Kidney (tissue), 14 donors: ENCODE data around the gene LIN28A. TPM values are rescaled to one million over a fixed set of nuclear protein-coding genes. Genes with fewer than 3 reads are reported as not detected.

ENCODE experiments used
- DNase-seq, 5 donors: peaks; one replicate each; pipeline ENCODE4 v3.0.0-alpha.2; 2013 to 2020
- FAIRE-seq: peaks from 2 replicates; lab custom pipeline; 2012; peaks lifted over from hg19 to GRCh38; lab: Jason Lieb, UNC
- H3K27ac ChIP-seq, 2 donors: one replicate each; pipeline ENCODE4 v1.7.0; 2013; ENCODE audit warnings: low read depth in 2 of 2, low read length in 2 of 2, inconsistent platforms in 1 of 2
- H3K27me3 ChIP-seq: one replicate; pipeline ENCODE4 v1.7.1; 2013; ENCODE audit warnings: low read length, inconsistent platforms; ENCODE audit not compliant: control insufficient read depth, insufficient read depth
- H3K36me3 ChIP-seq, 3 donors: one replicate each; pipeline versions ENCODE4 v1.7.0 to v1.7.1; 2013; ENCODE audit warnings: low read length in 3 of 3, control low read depth in 1 of 3, inconsistent platforms in 1 of 3; ENCODE audit not compliant: insufficient read depth in 3 of 3, control insufficient read depth in 2 of 3
- H3K4me1 ChIP-seq, 3 donors: one replicate each; pipeline versions ENCODE4 v1.7.0 to v1.7.1; 2013; ENCODE audit warnings: low read length in 3 of 3, inconsistent platforms in 1 of 3, low read depth in 1 of 3; ENCODE audit not compliant: control insufficient read depth in 2 of 3, insufficient read depth in 2 of 3
- H3K4me3 ChIP-seq, 3 donors: one replicate each; pipeline versions ENCODE4 v1.7.0 to v1.8.1; 2013; ENCODE audit warnings: low read length in 3 of 3, control low read depth in 1 of 3, inconsistent platforms in 1 of 3
- H3K9ac ChIP-seq, 3 donors: one replicate each; pipeline versions ENCODE4 v1.7.0 to v1.7.1; 2013; ENCODE audit warnings: low read length in 3 of 3, control low read depth in 1 of 3, inconsistent platforms in 1 of 3
- H3K9me3 ChIP-seq, 3 donors: one replicate each; pipeline versions ENCODE4 v1.7.0 to v1.7.1; 2013; ENCODE audit warnings: low read length in 3 of 3, control low read depth in 1 of 3, inconsistent platforms in 1 of 3; ENCODE audit not compliant: control insufficient read depth in 2 of 3, insufficient read depth in 1 of 3
- CTCF ChIP-seq: IDR thresholded peaks from 3 replicates; pipeline ENCODE4 v1.5.1; 2012; ENCODE audit warnings: mild to moderate bottlenecking, moderate library complexity, borderline replicate concordance; ENCODE audit not compliant: insufficient read depth; ENCODE audit errors: extremely low read depth
- intact Hi-C: fragments of 100-400 bp; cut with DNase I; formaldehyde crosslinking; loops from one replicate; pipeline ENCODE4 v1.11.1; 2022
- polyA plus RNA-seq: library from polyadenylated mRNA; stranded (reverse); fragments of 350-450 nt; fragmentation: Illumina TruSeq; extraction: RNeasy Lipid Tissue Mini Kit (QIAGEN cat#74804); gene quantifications from one replicate; pipeline ENCODE4 v1.2.3, GENCODE V29; 2014; ENCODE audit warnings: low read depth, low replicate concordance; ENCODE audit not compliant: insufficient read depth
- total RNA-seq: library from RNA; stranded (reverse); fragmentation: NEBNext Ultra II Directional; extraction: Animal tissue kit (Norgen Biotek cat#: 25700); gene quantifications from one replicate; pipeline ENCODE4 v1.2.1, GENCODE V29; 2021
- donor health status: control.
- donor health status: control.
- donor health status: control.
- donor health status: control.
- donor health status: control.
- donor health status: DM: yes; HTN: yes; CAD: no.
- donor health status: Normal renal cell carcinoma (clear cell type).

LIN28A gene
- total and polyA plus RNA-seq, 2 donors from 2014 or later = not detected

- H3K27me3 ChIP-seq = no peaks in the 10 kb centered on the region
- H3K36me3 ChIP-seq = peaks cover 11 to 35% (median 12%) of the 10 kb centered on the region in 3 donors
- H3K4me1 ChIP-seq = peaks cover 3 to 11% (median 10%) of the 10 kb centered on the region in 3 donors
- H3K4me3 ChIP-seq = no peak overlapping the region
- DNase-seq (no peak), FAIRE-seq (no peak)
- no peak overlapping the region for H3K27ac ChIP-seq
- no peak overlapping the region for H3K9ac ChIP-seq
- TF ChIP-seq CTCF = no peak
- no peaks in the 10 kb centered on the region for H3K9me3 ChIP-seq
- intact Hi-C loops = no loop called here
Observed at GRCh38 chr1:26477446-26478152, 67.0 kb downstream of the LIN28A start.

- no peak for TF ChIP-seq CTCF
- Histone ChIP-seq H3K9me3 (no peaks in the 10 kb centered on the region), H3K27ac (no peak overlapping the region), H3K27me3 (no peaks in the 10 kb centered on the region), H3K4me3 (no peak overlapping the region), H3K9ac (no peak overlapping the region), H3K36me3 (peaks cover 11 to 35% (median 12%) of the 10 kb centered on the region in 3 donors), H3K4me1 (peaks cover 3 to 11% (median 10%) of the 10 kb centered on the region in 3 donors)
- FAIRE-seq (no peak), DNase-seq (no peak)
- intact Hi-C loops = no loop called here
Observed at GRCh38 chr1:26478159-26478558, 67.5 kb downstream of the LIN28A start.

- DNase-seq (no peak), FAIRE-seq (no peak)
- H3K9me3 ChIP-seq = no peaks in the 10 kb centered on the region
- H3K9ac ChIP-seq = no peak overlapping the region
- TF ChIP-seq CTCF = no peak
- no peak overlapping the region for H3K4me3 ChIP-seq
- H3K27me3 ChIP-seq = no peaks in the 10 kb centered on the region
- peaks cover 0 to 3% (median 1%) of the 10 kb centered on the region in 3 donors for H3K4me1 ChIP-seq
- peaks cover 8 to 27% (median 12%) of the 10 kb centered on the region in 3 donors for H3K36me3 ChIP-seq
- intact Hi-C loops = no loop called here
- no peak overlapping the region for H3K27ac ChIP-seq
Observed at GRCh38 chr1:26478988-26479387, 68.4 kb downstream of the LIN28A start.

Other genes starting within 250 kb of the LIN28A start
- not detected for gene C1orf232, start 241.9 kb upstream of the LIN28A start, total RNA-seq
- not detected for gene C1orf232, start 241.9 kb upstream of the LIN28A start, polyA plus RNA-seq
- 22.4 TPM for gene ZNF593, start 240.9 kb upstream of the LIN28A start, total RNA-seq
- 93.2 TPM for gene ZNF593, start 240.9 kb upstream of the LIN28A start, polyA plus RNA-seq
- not detected for gene ZNF593OS, start 239.0 kb upstream of the LIN28A start, total RNA-seq
- gene ZNF593OS, start 239.0 kb upstream of the LIN28A start, polyA plus RNA-seq = not detected
- 19.7 TPM for gene CNKSR1, start 233.3 kb upstream of the LIN28A start, total RNA-seq
- 8.8 TPM for gene CNKSR1, start 233.3 kb upstream of the LIN28A start, polyA plus RNA-seq
- gene CATSPER4, start 220.2 kb upstream of the LIN28A start, total RNA-seq = not detected
- gene CATSPER4, start 220.2 kb upstream of the LIN28A start, polyA plus RNA-seq = not detected
- 8.5 TPM for gene CEP85, start 176.6 kb upstream of the LIN28A start, total RNA-seq
- 8.4 TPM for gene CEP85, start 176.6 kb upstream of the LIN28A start, polyA plus RNA-seq
- gene SH3BGRL3, start 130.7 kb upstream of the LIN28A start, total RNA-seq = 140 TPM
- 180 TPM for gene SH3BGRL3, start 130.7 kb upstream of the LIN28A start, polyA plus RNA-seq
- gene UBXN11, start 104.2 kb upstream of the LIN28A start, total RNA-seq = 55.0 TPM
- gene UBXN11, start 104.2 kb upstream of the LIN28A start, polyA plus RNA-seq = 30.2 TPM
- 30.8 TPM for gene CD52, start 92.9 kb upstream of the LIN28A start, total RNA-seq
- 13.2 TPM for gene CD52, start 92.9 kb upstream of the LIN28A start, polyA plus RNA-seq
- 2.2 TPM for gene CRYBG2, start 56.7 kb upstream of the LIN28A start, total RNA-seq
- not detected for gene CRYBG2, start 56.7 kb upstream of the LIN28A start, polyA plus RNA-seq
- 0.25 TPM for gene ZNF683, start 38.1 kb upstream of the LIN28A start, total RNA-seq
- not detected for gene ZNF683, start 38.1 kb upstream of the LIN28A start, polyA plus RNA-seq
- gene DHDDS, start 21.5 kb downstream of the LIN28A start, total RNA-seq = 53.4 TPM
- gene DHDDS, start 21.5 kb downstream of the LIN28A start, polyA plus RNA-seq = 41.8 TPM
- 362 TPM for gene HMGN2, start 61.6 kb downstream of the LIN28A start, total RNA-seq
- gene HMGN2, start 61.6 kb downstream of the LIN28A start, polyA plus RNA-seq = 413 TPM
- gene RPS6KA1, start 118.9 kb downstream of the LIN28A start, total RNA-seq = 58.1 TPM
- 39.5 TPM for gene RPS6KA1, start 118.9 kb downstream of the LIN28A start, polyA plus RNA-seq